Neural progenitor cell (in vitro differentiated cells): Measurements from ENCODE around the gene ARAF. TPM values are rescaled to one million over a fixed set of nuclear protein-coding genes. Genes with fewer than 3 reads are reported as not detected.

Source experiments
- DNase-seq: peaks from one replicate; pipeline ENCODE4 v3.0.0-alpha.2; 2016; ENCODE audit warnings: low spot score
- H2AFZ ChIP-seq: fragments of 200-600 bp; sonication (generic); replicated peaks from 2 replicates; pipeline ENCODE4 v1.6.1; 2016; ENCODE audit warnings: antibody characterized with exemption
- H3F3A ChIP-seq: fragments of 200-600 bp; sonication (generic); 2 replicates; pipeline ENCODE4 v1.6.1; 2016; ENCODE audit warnings: antibody characterized with exemption, low read depth
- H3K27ac ChIP-seq: fragments of 200-600 bp; sonication (generic); 2 replicates; pipeline ENCODE4 v1.5.1; 2016; ENCODE audit warnings: mild to moderate bottlenecking
- H3K27me3 ChIP-seq: fragments of 200-600 bp; sonication (generic); 2 replicates; pipeline ENCODE4 v1.6.1; 2016; ENCODE audit warnings: mild to moderate bottlenecking, moderate library complexity
- H3K36me3 ChIP-seq: fragments of 200-600 bp; sonication (generic); 2 replicates; pipeline ENCODE4 v1.5.1; 2016
- H3K4me1 ChIP-seq: fragments of 200-600 bp; sonication (generic); 2 replicates; pipeline ENCODE4 v1.6.1; 2016; ENCODE audit warnings: mixed run types
- H3K4me2 ChIP-seq: fragments of 200-600 bp; sonication (generic); 2 replicates; pipeline ENCODE4 v1.6.1; 2016
- H3K4me3 ChIP-seq: fragments of 200-600 bp; sonication (generic); 2 replicates; pipeline ENCODE4 v1.5.1; 2016
- H3K79me2 ChIP-seq: fragments of 200-600 bp; sonication (generic); 2 replicates; pipeline ENCODE4 v1.6.1; 2016; ENCODE audit warnings: low read depth
- H3K9ac ChIP-seq: fragments of 200-600 bp; sonication (generic); 2 replicates; pipeline ENCODE4 v1.6.1; 2016
- H3K9me3 ChIP-seq: fragments of 200-600 bp; sonication (generic); 2 replicates; pipeline ENCODE4 v1.5.1; 2016; ENCODE audit warnings: low read depth
- H4K20me1 ChIP-seq: fragments of 200-600 bp; sonication (generic); 2 replicates; pipeline ENCODE4 v1.6.1; 2016; ENCODE audit warnings: low read depth
- H3K27ac Mint-ChIP-seq: 3 replicates; pipeline ENCODE4 v1.8.0; 2021; ENCODE audit warnings: mixed read lengths
- H3K27me3 Mint-ChIP-seq: 2 replicates; pipeline ENCODE4 v1.8.0; 2022; ENCODE audit warnings: low read depth, mild to moderate bottlenecking, inconsistent platforms, moderate library complexity, mixed read lengths; ENCODE audit not compliant: insufficient read depth
- H3K36me3 Mint-ChIP-seq: 3 replicates; pipeline ENCODE4 v1.8.0; 2021; ENCODE audit warnings: mixed read lengths
- H3K4me1 Mint-ChIP-seq: 3 replicates; pipeline ENCODE4 v1.8.0; 2021; ENCODE audit warnings: mixed read lengths
- H3K4me3 Mint-ChIP-seq: 3 replicates; pipeline ENCODE4 v1.8.0; 2021; ENCODE audit warnings: mild to moderate bottlenecking, moderate library complexity, mixed read lengths
- H3K9me3 Mint-ChIP-seq: 3 replicates; pipeline ENCODE4 v1.8.0; 2020; ENCODE audit warnings: mixed read lengths
- CTCF ChIP-seq: fragments of 200-600 bp; sonication (generic); IDR thresholded peaks from 2 replicates; pipeline ENCODE4 v1.5.1; 2017; ENCODE audit warnings: antibody characterized with exemption, mild to moderate bottlenecking
- EZH2 ChIP-seq: fragments of 200-600 bp; sonication (generic); IDR thresholded peaks from 2 replicates; pipeline ENCODE4 v1.6.1; 2017; ENCODE audit warnings: antibody characterized with exemption, mild to moderate bottlenecking, moderate library complexity
- EZH2phosphoT487 ChIP-seq: fragments of 200-600 bp; sonication (generic); IDR thresholded peaks from 2 replicates; pipeline ENCODE4 v1.6.1; 2017; ENCODE audit warnings: antibody characterized with exemption
- total RNA-seq: library from RNA; depleted of rRNA; stranded (reverse); fragments of >200 nt; gene quantifications from 2 replicates; pipeline ENCODE4 v1.2.3, GENCODE V29; 2015; ENCODE audit warnings: low replicate concordance

The ARAF gene
- total RNA-seq, 1 donor from 2014 or later = 17.4 TPM

- peaks cover 15% of the 10 kb centered on the region for H3K9me3 Mint-ChIP-seq
- no peak overlapping the region for H3K4me2 ChIP-seq
- no peaks in the 10 kb centered on the region for H3K79me2 ChIP-seq
- no peaks in the 10 kb centered on the region for H3F3A ChIP-seq
- H3K4me1 Mint-ChIP-seq = no peaks in the 10 kb centered on the region
- no peak overlapping the region for H3K27ac Mint-ChIP-seq
- no peaks in the 10 kb centered on the region for H3K36me3 Mint-ChIP-seq
- no peak for DNase-seq
- H3K9me3 ChIP-seq = no peaks in the 10 kb centered on the region
- TF ChIP-seq CTCF = no peak
- no peak for TF ChIP-seq EZH2phosphoT487
- TF ChIP-seq EZH2 = no peak
- no peaks in the 10 kb centered on the region for H3K4me1 ChIP-seq
- H3K9ac ChIP-seq = no peak overlapping the region
- no peaks in the 10 kb centered on the region for H3K27me3 ChIP-seq
- no peak overlapping the region for H3K4me3 Mint-ChIP-seq
- no peak overlapping the region for H3K4me3 ChIP-seq
- H2AFZ ChIP-seq = no peak overlapping the region
- peaks cover 2% of the 10 kb centered on the region for H3K27me3 Mint-ChIP-seq
- no peaks in the 10 kb centered on the region for H4K20me1 ChIP-seq
- H3K36me3 ChIP-seq = no peaks in the 10 kb centered on the region
- H3K27ac ChIP-seq = no peak overlapping the region
These were observed 32.5 kb downstream of the ARAF start for GRCh38 chrX:47593522-47593921.

- no peak overlapping the region for H3K4me2 ChIP-seq
- H3K79me2 ChIP-seq = no peaks in the 10 kb centered on the region
- no peaks in the 10 kb centered on the region for H3K4me1 ChIP-seq
- no peak overlapping the region for H3K9ac ChIP-seq
- Mint-ChIP-seq H3K36me3 (no peaks in the 10 kb centered on the region), H3K4me3 (no peak overlapping the region), H3K27ac (no peak overlapping the region), H3K4me1 (no peaks in the 10 kb centered on the region), H3K27me3 (no peaks in the 10 kb centered on the region), H3K9me3 (peaks cover 18% of the 10 kb centered on the region)
- H3K4me3 ChIP-seq = no peak overlapping the region
- no peaks in the 10 kb centered on the region for H3K27me3 ChIP-seq
- H3K27ac ChIP-seq = no peak overlapping the region
- no peak for TF ChIP-seq EZH2phosphoT487
- TF ChIP-seq EZH2 = no peak
- TF ChIP-seq CTCF = no peak
- no peaks in the 10 kb centered on the region for H3K36me3 ChIP-seq
- no peak overlapping the region for H2AFZ ChIP-seq
- no peaks in the 10 kb centered on the region for H3K9me3 ChIP-seq
- DNase-seq = no peak
- no peaks in the 10 kb centered on the region for H3F3A ChIP-seq
- no peaks in the 10 kb centered on the region for H4K20me1 ChIP-seq
These were observed 34.8 kb downstream of the ARAF start for GRCh38 chrX:47595716-47596251.

- Mint-ChIP-seq H3K27ac (no peak overlapping the region), H3K4me1 (no peaks in the 10 kb centered on the region), H3K36me3 (no peaks in the 10 kb centered on the region), H3K27me3 (no peaks in the 10 kb centered on the region), H3K9me3 (peaks cover 18% of the 10 kb centered on the region), H3K4me3 (no peak overlapping the region)
- DNase-seq = no peak
- no peaks in the 10 kb centered on the region for H3K36me3 ChIP-seq
- no peaks in the 10 kb centered on the region for H3F3A ChIP-seq
- H3K79me2 ChIP-seq = no peaks in the 10 kb centered on the region
- H3K4me1 ChIP-seq = no peaks in the 10 kb centered on the region
- H3K9ac ChIP-seq = no peak overlapping the region
- no peak overlapping the region for H3K4me2 ChIP-seq
- TF ChIP-seq EZH2phosphoT487 = no peak
- TF ChIP-seq CTCF = no peak
- TF ChIP-seq EZH2 = no peak
- H3K9me3 ChIP-seq = no peaks in the 10 kb centered on the region
- H3K27me3 ChIP-seq = no peaks in the 10 kb centered on the region
- H3K4me3 ChIP-seq = no peak overlapping the region
- no peaks in the 10 kb centered on the region for H4K20me1 ChIP-seq
- H2AFZ ChIP-seq = no peak overlapping the region
- H3K27ac ChIP-seq = no peak overlapping the region
These were observed 35.3 kb downstream of the ARAF start for GRCh38 chrX:47596256-47596655.
